Vagina (tissue), 2 donors: ENCODE data around the gene UQCRHL. TPM values are rescaled to one million over a fixed set of nuclear protein-coding genes. Genes with fewer than 3 reads are reported as not detected.

ENCODE experiments used
- DNase-seq, 2 donors: peaks; one replicate each; pipeline ENCODE4 v3.0.0-alpha.2; 2017; ENCODE audit errors: extremely low spot score in 2 of 2
- H3K27ac ChIP-seq: fragments of 200-600 bp; sonication (generic); one replicate; pipeline ENCODE4 v1.5.1; 2019
- H3K27me3 ChIP-seq: fragments of 200-600 bp; sonication (generic); one replicate; pipeline ENCODE4 v1.5.1; 2019
- H3K36me3 ChIP-seq, 2 donors: fragments of 200-600 bp; sonication (generic); one replicate each; pipeline ENCODE4 v1.5.1; 2017 to 2019
- H3K4me1 ChIP-seq: fragments of 200-600 bp; sonication (generic); one replicate; pipeline ENCODE4 v1.5.1; 2019
- H3K4me3 ChIP-seq, 2 donors: fragments of 200-600 bp; sonication (generic); 1 replicate in 1 of 2; 2 replicates in 1 of 2; pipeline ENCODE4 v1.5.1; 2016 to 2019
- H3K9me3 ChIP-seq: fragments of 200-600 bp; sonication (generic); one replicate; pipeline ENCODE4 v1.5.1; 2019
- POLR2A ChIP-seq, 2 donors: fragments of 450-650 bp; IDR thresholded peaks; one replicate each; pipeline ENCODE4 v1.6.1; 2017; ENCODE audit warnings: antibody characterized with exemption in 2 of 2, mild to moderate bottlenecking in 2 of 2, moderate library complexity in 2 of 2
- POLR2AphosphoS5 ChIP-seq, 2 donors: sonication (generic); formaldehyde crosslinking; IDR thresholded peaks; one replicate each; pipeline ENCODE4 v1.9.0; 2017; ENCODE audit warnings: antibody characterized with exemption in 2 of 2, mild to moderate bottlenecking in 2 of 2, low read depth in 1 of 2; ENCODE audit not compliant: insufficient read depth in 1 of 2
- intact Hi-C: fragments of 100-400 bp; cut with DNase I; formaldehyde crosslinking; loops from one replicate; pipeline ENCODE4 v1.15.1; 2023
- total RNA-seq: library from RNA; depleted of rRNA; stranded (reverse); fragments of >200 nt; gene quantifications from one replicate; pipeline ENCODE4 v1.2.3, GENCODE V29; 2016
- TF ChIP-seq, protein P1 (sequence below), 3 experiments: fragments of 450-650 bp in 2 of 3; fragments of 200-600 bp in 1 of 3; sonication (generic) in 1 of 3; IDR thresholded peaks; one replicate each; pipeline ENCODE4 v1.5.1; 2017 to 2019; ENCODE audit warnings: antibody characterized with exemption in 3 of 3, mild to moderate bottlenecking in 2 of 3, moderate library complexity in 2 of 3

The UQCRHL gene
- total RNA-seq, 1 donor from 2014 or later = 1.5 TPM

GRCh38 chr1:15799928-15800835 is 7.3 kb downstream of the UQCRHL start:
- no peak overlapping the region for H3K4me3 ChIP-seq
- TF ChIP-seq POLR2A (IDR thresholded peaks at IDR 0.05) (no peak), POLR2AphosphoS5 (IDR thresholded peaks at IDR 0.05; ENCODE audit: insufficient read depth in 1 of 2, low read depth in 1 of 2) (peak in 1 of 2 donors; percentile 41)
- TF ChIP-seq, protein P1, sequence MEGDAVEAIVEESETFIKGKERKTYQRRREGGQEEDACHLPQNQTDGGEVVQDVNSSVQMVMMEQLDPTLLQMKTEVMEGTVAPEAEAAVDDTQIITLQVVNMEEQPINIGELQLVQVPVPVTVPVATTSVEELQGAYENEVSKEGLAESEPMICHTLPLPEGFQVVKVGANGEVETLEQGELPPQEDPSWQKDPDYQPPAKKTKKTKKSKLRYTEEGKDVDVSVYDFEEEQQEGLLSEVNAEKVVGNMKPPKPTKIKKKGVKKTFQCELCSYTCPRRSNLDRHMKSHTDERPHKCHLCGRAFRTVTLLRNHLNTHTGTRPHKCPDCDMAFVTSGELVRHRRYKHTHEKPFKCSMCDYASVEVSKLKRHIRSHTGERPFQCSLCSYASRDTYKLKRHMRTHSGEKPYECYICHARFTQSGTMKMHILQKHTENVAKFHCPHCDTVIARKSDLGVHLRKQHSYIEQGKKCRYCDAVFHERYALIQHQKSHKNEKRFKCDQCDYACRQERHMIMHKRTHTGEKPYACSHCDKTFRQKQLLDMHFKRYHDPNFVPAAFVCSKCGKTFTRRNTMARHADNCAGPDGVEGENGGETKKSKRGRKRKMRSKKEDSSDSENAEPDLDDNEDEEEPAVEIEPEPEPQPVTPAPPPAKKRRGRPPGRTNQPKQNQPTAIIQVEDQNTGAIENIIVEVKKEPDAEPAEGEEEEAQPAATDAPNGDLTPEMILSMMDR (IDR thresholded peaks at IDR 0.05) = no peak
- no peaks in the 10 kb centered on the region for H3K36me3 ChIP-seq
- no peak for DNase-seq
- peaks cover 47% of the 10 kb centered on the region for H3K4me1 ChIP-seq
- no peaks in the 10 kb centered on the region for H3K9me3 ChIP-seq
- intact Hi-C loops = loop anchor here (2.0 to 5.0 kb wide), 2 partner anchors 35 to 252 kb away; no protein-coding TSS in a partner anchor
- no peaks in the 10 kb centered on the region for H3K27me3 ChIP-seq
- peak overlapping the region; percentile 79 for H3K27ac ChIP-seq

GRCh38 chr1:15799004-15799867 is 8.2 kb downstream of the UQCRHL start:
- TF ChIP-seq POLR2A (IDR thresholded peaks at IDR 0.05) (no peak), POLR2AphosphoS5 (IDR thresholded peaks at IDR 0.05; ENCODE audit: insufficient read depth in 1 of 2, low read depth in 1 of 2) (peak; percentile 48 to 71)
- TF ChIP-seq, protein P1 (IDR thresholded peaks at IDR 0.05) = no peak
- Histone ChIP-seq H3K36me3 (no peaks in the 10 kb centered on the region), H3K4me3 (no peak overlapping the region), H3K27ac (peak overlapping the region; percentile 79), H3K4me1 (peaks cover 47% of the 10 kb centered on the region), H3K27me3 (no peaks in the 10 kb centered on the region), H3K9me3 (no peaks in the 10 kb centered on the region)
- DNase-seq = peak in 1 of 2 donors; percentile 91
- intact Hi-C loops = loop anchor here (2.0 kb wide), 1 partner anchor 36 kb away; no protein-coding TSS in a partner anchor

DNA sequence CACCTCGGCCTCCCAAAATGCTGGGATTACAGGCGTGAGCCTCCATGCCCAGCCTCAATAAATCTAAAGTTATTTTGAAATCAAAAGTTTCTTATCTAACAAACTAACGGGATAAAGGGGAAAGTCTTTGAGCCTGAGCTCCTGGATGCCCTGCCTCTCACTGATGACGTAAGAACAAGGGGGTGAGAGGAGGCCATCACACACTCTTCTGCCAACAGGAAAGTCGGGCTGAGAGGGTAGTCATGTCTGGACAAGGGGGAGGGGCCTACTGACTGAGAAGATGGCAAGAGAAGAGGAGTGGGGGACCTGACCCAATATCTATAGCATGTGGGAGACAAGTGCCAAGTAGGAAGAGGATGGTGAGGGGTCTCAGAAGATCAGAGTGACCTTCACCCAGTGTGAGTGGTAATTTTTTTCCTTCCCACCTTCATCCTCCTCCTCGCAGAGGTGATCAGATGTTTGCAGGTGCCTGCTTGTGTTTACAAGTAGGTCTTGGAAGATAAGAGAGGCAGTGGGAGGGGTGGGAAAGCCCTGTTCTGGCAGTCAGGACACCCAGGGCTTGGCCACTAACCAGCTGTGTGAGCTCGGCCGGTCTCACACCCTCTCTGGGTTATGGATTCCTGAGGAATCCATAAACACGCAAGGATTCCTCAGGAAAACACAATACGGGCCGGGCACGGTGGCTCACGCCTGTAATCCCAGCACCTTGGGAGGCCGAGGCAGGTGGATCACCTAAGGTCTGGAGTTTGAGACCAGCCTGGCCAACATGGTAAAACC is 9.6 kb downstream of the UQCRHL start:
- H3K36me3 ChIP-seq = no peaks in the 10 kb centered on the region
- H3K27ac ChIP-seq = peak overlapping the region; percentile 79
- no peaks in the 10 kb centered on the region for H3K27me3 ChIP-seq
- H3K4me1 ChIP-seq = peaks cover 54% of the 10 kb centered on the region
- intact Hi-C loops = loop anchor here (2.0 kb wide), 1 partner anchor 37 kb away; no protein-coding TSS in a partner anchor
- TF ChIP-seq POLR2AphosphoS5 (IDR thresholded peaks at IDR 0.05; ENCODE audit: insufficient read depth in 1 of 2, low read depth in 1 of 2) (no peak), POLR2A (IDR thresholded peaks at IDR 0.05) (no peak)
- H3K4me3 ChIP-seq = no peak overlapping the region
- H3K9me3 ChIP-seq = no peaks in the 10 kb centered on the region
- no peak for DNase-seq

GRCh38 chr1:15796086-15796462 is 11.4 kb downstream of the UQCRHL start:
- H3K27ac ChIP-seq = peak overlapping the region; percentile 79
- H3K9me3 ChIP-seq = no peaks in the 10 kb centered on the region
- intact Hi-C loops = no loop called here
- H3K36me3 ChIP-seq = no peaks in the 10 kb centered on the region
- no peak for TF ChIP-seq POLR2A (IDR thresholded peaks at IDR 0.05)
- TF ChIP-seq, protein P1 (IDR thresholded peaks at IDR 0.05) = no peak
- no peak for TF ChIP-seq POLR2AphosphoS5 (IDR thresholded peaks at IDR 0.05; ENCODE audit: insufficient read depth in 1 of 2, low read depth in 1 of 2)
- H3K4me1 ChIP-seq = peaks cover 60% of the 10 kb centered on the region
- no peak overlapping the region for H3K4me3 ChIP-seq
- H3K27me3 ChIP-seq = no peaks in the 10 kb centered on the region
- no peak for DNase-seq
